Measurements from ENCODE around the gene TPO.

DNA sequence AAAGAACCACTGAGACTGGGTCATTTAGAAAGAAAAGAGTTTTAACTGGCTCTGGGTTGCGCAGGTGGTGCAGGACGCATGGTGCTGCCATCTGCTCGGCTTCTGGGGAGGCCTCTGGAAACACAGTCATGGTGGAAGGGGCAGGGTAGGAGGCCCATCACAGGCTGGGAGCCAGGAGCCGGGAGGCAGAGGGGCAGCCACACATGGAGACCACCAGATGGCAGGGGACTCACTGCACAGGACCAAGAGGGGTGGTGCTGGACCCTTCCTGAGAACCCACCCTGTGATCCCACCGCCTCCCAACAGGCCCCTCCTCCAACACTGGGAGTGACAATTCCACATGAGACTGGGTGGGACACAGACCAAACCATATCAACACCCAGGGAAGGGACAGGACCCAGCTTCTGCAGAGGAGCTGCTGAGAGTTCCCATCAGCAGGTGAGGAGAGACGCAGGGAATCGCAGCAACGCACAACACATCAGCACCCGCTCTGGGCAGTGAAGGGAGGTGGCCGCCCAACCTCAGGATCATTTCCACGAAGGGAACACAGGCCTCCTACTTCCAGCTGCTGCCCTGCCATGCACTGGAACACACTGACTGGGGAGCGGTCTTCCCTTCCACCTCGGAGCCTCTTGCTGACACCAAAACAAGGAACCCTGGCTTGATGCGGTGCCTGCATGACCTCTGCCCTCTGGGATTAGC lies 130.7 kb downstream of the TPO start:
- no peak for TF ChIP-seq REST (IDR thresholded peaks at IDR 0.05; ENCODE audit: insufficient read depth in 1 of 2, low read depth in 2 of 2, low read length in 2 of 2)
- no peak for TF ChIP-seq POLR2AphosphoS5 (IDR thresholded peaks at IDR 0.05; ENCODE audit: low read depth, low read length)
- TF ChIP-seq TAF1 (IDR thresholded peaks at IDR 0.05; ENCODE audit: borderline replicate concordance, insufficient read depth, low read length): no peak
- TF ChIP-seq SIN3A (IDR thresholded peaks at IDR 0.05; ENCODE audit: borderline replicate concordance, insufficient read depth, low read length): no peak

Measured in PFSK-1 (cell line).